Tongue (tissue), 2 donors: ENCODE measurements around the gene NRSN2. TPM values are rescaled to one million over a fixed set of nuclear protein-coding genes. Genes with fewer than 3 reads are reported as not detected.

Experiments used
- DNase-seq: peaks from one replicate; pipeline ENCODE4 v3.0.0-alpha.2; 2015
- total RNA-seq: library from RNA; depleted of rRNA; stranded (reverse); fragments of >200 nt; gene quantifications from one replicate; pipeline ENCODE4 v1.2.3, GENCODE V29; 2014

Gene NRSN2
- total RNA-seq, 1 donor from 2014 or later: 6.3 TPM

DNA sequence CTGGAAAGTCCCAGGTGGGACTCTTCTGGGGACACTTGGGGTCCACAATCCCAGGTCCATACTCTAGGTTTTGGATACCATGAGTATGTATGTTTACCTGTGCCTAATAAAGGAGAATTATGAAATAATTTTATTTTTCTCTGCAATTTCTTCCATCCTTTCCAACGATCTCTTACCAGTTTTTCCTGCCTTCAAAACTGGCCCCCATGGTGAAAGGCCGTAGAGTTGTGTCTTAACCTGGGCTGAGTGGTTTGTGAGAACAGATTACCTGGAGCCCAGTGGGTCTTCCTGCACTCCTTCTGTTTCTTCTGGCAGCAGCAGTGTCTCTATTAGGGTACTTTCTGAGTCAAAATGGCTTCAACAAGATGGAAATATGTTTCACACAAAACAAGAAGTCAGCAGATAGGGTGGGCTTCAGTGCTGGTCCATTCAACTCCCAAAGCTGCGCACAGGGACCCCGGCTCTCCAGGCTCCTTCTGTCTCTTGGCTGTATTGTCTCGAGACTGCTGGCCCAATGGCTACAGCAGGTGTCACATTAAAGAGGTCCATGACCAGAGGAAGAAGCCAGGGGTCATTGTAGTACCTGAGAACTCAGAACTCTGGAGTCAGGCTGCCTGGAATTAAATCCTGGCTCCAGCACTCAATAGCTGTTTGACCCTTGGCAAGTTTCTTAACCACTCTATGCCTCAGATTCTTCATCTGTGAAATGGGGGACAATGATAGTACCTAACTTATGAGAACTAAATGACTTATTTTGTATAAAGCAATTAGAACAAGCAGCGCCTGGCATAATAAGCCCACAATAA, 50.7 kb downstream of the NRSN2 start:
- DNase-seq: no peak

DNA sequence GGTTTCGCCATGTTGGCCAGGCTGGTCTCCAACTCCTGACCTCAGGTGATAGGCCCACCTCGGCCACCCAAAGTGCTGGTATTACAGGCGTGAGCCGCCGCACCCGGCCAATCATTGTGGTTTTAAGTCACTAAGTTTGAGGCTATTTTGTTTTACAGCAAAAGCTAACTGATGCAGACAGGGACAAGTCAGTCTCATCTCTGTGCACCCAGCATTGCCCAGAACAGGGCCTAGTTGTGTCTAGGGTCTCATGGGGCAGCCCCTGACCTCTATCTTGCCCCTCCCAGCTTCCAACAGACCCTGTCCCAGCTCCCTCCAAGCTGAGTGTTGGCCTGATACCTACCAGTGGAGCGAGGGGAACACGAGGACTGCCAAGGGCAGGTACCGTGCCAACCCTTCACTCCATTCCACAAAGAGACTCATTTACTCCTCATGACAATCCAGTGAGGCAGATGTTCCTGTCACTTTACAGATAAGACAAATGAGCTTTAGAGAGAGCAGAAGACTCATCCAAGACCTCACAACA, 52.3 kb downstream of the NRSN2 start:
- DNase-seq: no peak

DNA sequence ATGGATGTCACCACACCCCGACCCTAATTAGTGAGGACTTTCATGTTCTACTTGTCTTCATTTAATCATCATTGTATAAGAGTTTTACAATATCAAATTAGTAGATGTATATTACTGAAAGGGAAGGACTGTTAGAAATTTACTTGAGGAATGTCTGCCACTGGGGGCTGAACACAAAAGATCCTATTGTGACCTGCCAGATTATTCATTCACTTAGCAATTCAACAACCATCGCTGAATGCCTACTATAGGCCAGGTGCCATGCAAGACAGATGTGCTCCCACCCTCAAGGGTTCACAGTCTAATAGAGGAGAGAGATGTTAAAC, 53.2 kb downstream of the NRSN2 start:
- no peak for DNase-seq

DNA sequence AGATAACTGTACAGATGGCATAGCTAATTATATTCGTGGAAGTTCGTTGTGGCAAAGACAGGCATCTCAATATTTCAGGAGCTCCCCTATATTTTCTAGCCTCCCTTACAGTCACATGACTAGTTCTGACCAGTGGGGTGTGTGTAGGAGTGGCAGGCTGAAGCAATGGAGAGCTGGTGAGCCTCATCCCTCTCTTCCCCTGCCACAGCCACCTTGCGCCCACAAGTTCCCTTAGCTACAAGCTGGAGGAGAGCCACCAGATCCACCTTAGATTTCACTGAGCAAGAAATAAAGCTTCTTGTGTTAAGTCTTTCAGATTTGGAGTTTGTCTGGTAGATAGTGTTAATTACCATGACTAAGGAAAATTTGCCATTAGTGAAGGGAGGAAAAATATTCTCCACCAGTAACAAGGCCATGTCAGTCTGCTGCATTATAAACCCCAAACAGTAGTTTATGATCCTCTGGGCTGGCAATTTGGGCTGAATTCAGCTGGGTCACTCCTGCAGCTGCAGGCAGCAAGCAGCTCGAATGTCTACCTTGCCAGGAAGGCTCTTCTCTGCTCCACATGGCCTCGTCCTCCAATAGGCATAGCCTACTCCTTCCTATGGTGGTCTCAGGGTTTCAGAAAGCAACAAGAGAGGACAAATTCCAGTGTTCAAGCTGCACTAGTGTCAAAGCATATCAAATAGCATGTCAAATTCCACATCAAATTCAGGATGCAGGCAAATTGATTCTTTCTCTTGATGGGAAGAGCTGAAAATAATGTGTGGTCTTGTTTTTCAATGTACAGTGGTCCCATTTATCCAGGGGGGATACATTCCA, 53.8 kb downstream of the NRSN2 start:
- no peak for DNase-seq

GRCh38 chr20:401682-402495, 55.0 kb downstream of the NRSN2 start:
- DNase-seq: no peak

GRCh38 chr20:402496-402885, 55.6 kb downstream of the NRSN2 start:
- DNase-seq: no peak

- no peak for DNase-seq
Measured at GRCh38 chr20:402898-403581, 56.1 kb downstream of the NRSN2 start.

- DNase-seq: no peak
Measured at GRCh38 chr20:403582-403957, 56.7 kb downstream of the NRSN2 start.

DNA sequence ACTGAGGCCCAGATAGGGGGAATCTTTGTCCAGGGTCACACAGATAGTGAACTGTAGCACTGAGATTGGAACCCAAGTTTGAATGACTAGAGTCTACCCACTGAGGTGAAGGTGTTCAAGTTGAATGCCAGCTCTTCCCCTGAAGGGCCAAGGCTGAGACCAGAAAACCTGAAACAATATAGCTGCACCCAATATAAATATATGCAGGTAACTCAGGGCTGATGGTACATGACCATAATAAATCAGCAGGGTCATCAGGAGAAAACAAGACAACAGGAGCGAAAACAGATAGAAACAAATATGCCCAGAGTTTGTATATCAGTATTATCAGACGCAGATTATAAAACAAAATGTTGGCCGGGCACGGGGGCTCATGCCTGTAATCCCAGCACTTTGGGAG, 57.2 kb downstream of the NRSN2 start:
- no peak for DNase-seq

Other genes with a start within 250 kb of the NRSN2 start
- not detected for gene DEFB126, start 204.5 kb upstream of the NRSN2 start, total RNA-seq
- not detected for gene DEFB127, start 189.7 kb upstream of the NRSN2 start, total RNA-seq
- not detected for gene DEFB128, start 157.4 kb upstream of the NRSN2 start, total RNA-seq
- gene DEFB129, start 119.9 kb upstream of the NRSN2 start, total RNA-seq: not detected
- gene DEFB132, start 89.4 kb upstream of the NRSN2 start, total RNA-seq: not detected
- gene C20orf96, start 56.4 kb upstream of the NRSN2 start, total RNA-seq: 5.5 TPM
- 37.3 TPM for gene ZCCHC3, start 49.5 kb upstream of the NRSN2 start, total RNA-seq
- gene SOX12, start 21.6 kb upstream of the NRSN2 start, total RNA-seq: 7.1 TPM
- gene TRIB3, start 33.6 kb downstream of the NRSN2 start, total RNA-seq: 5.8 TPM
- 54.1 TPM for gene RBCK1, start 61.2 kb downstream of the NRSN2 start, total RNA-seq
- 30.5 TPM for gene TBC1D20, start 115.4 kb downstream of the NRSN2 start, total RNA-seq
- gene CSNK2A1, start 196.7 kb downstream of the NRSN2 start, total RNA-seq: 203 TPM